Eye (tissue), 1 donor: Measurements from ENCODE around the gene EIF2S1.
"Not testable (repeated sequence)": the region's sequence is repeated elsewhere in the genome, so short reads cannot be mapped to it uniquely, and the experiment has no call there.

Source experiments
- DNase-seq: peaks from one replicate; pipeline ENCODE4 v3.0.0-alpha.2; 2015

EIF2S1 gene

DNA sequence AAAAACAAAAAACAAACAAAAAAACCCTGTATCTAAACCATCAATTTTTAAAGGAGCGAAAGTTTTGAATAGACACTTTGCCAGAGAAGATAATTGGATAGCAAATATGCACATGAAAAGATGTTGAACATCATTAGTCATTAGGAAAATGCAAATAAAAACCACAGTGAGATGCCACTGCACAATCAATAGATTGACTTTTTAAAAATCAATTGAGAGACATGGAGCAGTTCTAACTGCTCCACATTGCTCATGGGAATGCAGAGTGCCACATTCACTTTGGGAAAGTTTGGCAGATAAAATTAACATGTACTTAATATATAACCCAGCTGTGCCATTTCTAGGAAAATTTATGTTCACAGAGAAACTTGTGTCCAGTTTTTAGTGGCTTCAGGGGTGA is 12.7 kb downstream of the EIF2S1 start:
- DNase-seq: no peak

DNA sequence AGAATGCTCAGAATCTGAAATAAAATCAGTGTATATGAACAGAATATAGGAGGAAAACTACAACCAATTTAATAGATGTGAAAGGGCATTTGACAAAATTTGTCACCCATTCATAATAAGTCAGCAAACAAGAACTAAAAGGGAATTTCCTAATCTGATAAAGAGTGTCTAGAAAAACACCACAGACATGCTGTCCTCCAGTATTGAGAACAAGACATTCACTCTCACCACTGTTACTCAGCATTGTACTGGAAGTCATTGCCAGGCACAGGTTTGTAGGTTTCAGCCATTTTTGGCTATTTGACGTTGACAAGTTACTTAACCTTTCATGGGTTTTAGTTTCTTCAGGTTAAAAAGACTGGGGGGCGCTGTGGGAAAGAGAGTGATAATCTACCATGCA is 13.2 kb downstream of the EIF2S1 start:
- no peak for DNase-seq

DNA sequence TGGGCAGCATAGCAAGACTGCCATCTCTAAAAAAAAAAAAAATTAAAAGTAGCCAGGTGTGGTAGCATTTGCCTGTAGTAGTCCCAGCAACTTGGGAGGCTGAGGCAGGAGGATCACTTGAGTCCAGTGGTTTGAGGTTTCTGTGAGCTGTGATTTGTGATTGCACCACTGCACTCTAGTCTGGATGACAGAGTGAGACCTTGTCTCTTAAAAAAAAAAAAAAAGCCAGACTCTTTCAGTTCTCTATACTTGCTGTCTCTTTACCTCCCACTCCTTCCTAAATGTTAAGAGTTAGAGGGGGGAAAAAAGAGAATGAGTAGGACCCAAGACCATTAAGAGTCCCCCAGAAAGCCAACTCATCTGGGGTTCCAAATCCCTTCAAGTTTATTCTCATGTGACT is 17.8 kb downstream of the EIF2S1 start:
- no peak for DNase-seq

DNA sequence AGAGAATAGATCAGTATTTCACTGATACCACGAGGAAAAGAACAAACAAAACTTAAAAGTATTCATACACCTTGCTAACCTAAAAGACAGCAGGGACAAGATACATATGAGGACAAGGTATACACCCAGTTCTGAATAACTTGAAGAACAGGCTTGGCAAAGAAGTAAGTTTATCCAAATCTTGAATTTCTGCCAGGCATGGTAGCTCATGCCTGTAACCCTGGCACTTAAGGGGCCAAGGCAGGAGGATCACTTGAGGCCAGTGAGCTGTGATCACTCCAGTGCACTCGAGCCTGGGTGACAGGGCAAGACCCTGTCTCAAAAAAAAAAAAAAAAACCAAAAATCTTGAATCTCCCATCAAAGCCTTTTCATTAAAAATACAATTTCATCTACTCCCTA is 25.0 kb downstream of the EIF2S1 start:
- DNase-seq: no peak

DNA sequence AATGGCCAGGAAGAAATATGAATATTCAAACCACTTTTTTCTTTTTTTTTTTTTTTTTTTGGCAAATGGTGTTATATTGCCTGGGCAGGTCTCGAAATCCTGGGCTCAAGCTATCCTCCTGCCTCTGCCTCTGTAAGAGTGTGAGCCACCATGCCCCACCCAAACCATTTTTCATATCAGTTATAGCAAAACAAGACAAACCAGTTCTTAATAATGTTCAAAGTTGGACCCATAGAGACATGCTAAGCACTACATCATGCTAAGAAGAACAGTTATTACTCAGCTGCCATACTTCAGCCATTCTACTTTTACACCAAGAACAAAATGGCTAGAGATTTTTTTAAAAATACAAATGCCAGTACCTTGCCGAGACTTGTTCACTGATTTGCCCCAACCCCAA is 25.5 kb downstream of the EIF2S1 start:
- DNase-seq: no peak

DNA sequence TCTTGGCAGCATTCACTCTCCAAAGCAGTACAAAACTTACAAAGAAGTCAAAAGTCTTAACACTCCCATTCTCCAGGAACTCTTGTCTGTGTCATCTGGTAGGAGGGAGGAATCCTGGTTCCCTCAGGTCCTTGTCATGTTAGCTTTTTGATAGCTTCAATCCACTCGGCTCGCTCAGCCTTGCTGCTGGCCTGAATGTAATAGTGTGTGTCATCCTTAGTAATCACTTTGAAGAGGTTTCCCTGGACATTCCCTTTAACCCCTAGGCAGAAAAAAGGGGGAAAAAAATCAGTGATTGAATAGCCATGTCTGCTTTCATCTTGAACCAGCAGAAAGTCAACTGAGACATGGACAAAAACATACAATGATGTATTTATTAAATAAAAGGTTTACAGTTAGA is 27.1 kb downstream of the EIF2S1 start:
- no peak for DNase-seq

DNA sequence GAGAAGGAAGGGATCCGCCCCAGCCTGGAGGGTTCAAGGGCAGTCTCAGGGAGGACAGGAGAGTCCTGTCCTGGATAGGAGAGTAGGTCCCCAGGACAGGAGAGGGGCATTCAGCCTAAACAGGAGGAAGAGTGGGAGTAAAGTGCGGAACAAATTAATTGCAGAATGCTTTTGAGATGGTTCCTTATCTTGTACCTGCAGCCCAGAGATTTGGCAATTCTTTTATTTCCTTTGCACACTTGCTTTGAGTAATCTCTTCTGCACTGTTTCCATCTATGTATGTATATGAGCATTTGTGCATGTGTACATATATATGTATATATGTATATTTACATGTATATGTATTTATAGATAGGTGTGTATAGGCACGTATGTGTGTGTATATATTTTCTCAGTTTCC is 29.1 kb downstream of the EIF2S1 start:
- no peak for DNase-seq

GRCh38 chr14:67389811-67390534 is 29.8 kb downstream of the EIF2S1 start:
- no peak for DNase-seq

DNA sequence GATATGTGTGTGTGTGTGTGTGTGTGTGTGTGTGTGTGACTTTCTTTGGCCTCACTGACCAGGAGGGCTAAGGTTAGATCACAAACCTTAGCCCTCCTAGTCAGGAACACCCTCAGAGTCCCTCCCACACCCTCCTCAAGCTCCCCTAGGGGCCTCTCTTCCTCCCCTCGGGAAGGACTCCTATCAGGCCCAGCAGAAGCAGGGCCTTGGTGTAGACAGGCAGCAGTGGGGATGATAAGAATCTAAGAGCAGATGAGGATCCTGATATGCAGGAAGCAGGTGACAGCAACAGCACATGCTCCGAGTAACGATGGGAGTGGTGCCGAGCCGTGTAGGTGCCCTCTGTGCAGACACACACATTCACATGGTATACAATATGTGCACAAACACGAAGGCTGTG is 31.1 kb downstream of the EIF2S1 start:
- DNase-seq: no peak

DNA sequence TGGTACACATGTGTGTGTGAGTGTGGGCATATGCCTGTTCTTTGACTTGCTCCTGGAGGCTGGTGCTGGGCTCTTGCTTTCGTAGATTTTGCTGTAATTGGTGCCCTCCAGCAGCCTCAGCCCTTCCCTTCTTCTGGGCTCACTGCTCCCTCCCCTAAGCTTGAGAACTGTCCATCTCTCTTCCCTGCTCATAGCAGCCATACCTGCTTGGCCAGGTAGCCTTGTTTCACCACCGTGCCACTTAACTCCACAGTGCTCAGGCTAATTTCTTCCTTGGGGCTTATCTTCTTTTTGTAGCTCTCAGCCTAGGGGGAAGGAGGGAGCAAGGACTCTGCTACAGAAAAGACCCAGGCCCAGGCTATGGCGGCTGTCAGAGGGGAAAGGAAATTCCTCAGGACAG is 32.0 kb downstream of the EIF2S1 start:
- DNase-seq: no peak

DNA sequence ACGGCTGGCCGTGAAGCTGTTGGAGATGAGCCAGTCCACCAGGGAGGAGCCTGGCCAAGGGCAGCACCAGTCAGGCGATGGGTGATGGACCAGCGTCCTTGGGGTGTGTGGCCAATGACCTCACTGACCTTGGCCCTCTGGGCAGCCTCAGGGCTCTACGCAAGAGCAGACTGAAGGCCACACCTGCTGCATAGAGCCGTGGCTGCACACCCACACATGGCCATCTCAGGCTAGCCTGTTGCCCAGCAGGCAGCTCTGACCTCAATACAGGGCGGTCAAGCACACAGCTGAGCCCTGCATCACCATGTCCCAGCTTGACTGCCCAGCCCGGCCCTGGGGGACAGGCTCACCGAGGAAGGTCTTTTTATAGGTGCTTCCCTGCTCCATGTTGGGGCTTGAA is 32.7 kb downstream of the EIF2S1 start:
- DNase-seq: no peak

DNA sequence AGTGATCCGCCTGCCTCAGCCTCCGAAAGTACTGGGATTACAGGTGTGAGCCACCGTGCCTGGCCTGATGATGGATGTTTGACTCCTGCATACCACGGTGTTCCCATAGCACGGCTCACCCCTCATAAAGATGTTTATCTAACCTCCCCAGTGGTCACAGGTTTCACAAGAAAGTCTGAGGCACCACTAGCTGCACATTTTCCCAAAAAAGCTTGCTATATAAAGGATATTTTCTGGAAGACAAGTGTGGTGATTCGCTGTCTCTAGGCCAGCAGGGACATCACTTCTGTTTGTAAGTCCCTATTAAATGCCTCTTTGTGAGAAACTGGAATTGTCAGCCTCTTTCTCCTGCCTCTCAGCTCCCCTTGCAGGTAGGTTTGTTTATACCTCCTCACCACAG is 33.6 kb downstream of the EIF2S1 start:
- DNase-seq: no peak

GRCh38 chr14:67395086-67395875 is 35.2 kb downstream of the EIF2S1 start:
- DNase-seq: no peak

DNA sequence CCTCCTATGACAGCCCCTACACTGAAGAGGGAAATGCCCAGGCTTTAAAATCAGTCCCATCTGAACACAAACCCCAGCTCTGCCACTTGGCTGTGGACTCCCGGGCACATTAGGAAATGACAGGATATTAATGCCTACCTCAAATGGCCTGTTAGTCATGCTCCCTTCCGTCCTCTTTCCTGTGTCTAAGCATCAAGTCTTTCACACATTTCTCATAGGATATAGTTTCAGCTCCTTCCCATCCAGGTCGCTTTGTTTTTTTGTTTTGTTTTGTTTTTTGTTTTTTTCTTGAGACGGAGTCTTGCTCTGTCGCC is 35.7 kb downstream of the EIF2S1 start:
- no peak for DNase-seq

DNA sequence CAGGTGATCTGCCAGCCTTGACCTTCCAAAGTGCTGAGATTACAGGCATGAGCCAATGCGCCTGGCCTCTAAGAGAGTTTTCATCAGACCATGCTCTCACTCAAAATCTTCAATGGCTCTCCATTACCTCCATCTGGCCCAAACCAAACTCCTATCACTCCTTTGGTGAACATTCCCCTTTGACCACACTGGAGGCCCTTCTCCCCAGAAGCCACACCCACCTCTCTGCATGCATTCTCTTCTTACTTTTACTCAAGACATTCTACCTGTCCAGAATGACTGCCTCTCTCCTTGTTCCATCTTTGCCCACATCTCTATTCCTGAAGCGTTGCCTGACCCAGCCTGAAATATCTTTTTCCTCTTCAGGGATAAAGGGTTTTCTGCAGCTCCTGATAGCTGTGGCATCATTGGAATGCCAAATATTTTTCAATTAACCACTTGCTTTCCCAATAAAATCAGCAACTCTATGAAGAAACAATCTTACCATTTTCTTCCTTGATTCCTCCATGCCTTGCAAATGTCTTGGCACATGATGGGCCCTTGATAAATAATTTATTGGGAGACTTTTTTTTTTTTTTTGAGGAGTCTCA is 36.3 kb downstream of the EIF2S1 start:
- DNase-seq: no peak

DNA sequence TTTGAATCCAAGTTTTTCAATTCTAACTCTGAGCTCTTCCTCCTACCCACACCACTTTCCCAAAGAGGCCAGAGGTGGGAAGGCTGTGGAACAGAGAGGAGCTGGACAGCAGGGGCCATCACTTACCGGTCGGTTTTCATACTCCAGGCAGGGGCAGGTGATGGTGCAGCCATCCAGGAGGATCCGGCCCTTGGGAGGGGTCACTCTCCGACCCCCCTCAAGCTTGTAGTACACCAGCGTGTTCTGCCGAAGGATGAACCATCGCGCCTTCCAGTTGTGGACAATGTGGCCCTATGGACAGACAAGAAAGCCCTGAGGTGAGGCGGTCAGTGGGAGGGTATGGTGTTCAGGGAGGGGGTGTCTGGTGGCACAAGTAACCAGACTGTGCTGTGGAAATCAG is 37.4 kb downstream of the EIF2S1 start:
- no peak for DNase-seq

DNA sequence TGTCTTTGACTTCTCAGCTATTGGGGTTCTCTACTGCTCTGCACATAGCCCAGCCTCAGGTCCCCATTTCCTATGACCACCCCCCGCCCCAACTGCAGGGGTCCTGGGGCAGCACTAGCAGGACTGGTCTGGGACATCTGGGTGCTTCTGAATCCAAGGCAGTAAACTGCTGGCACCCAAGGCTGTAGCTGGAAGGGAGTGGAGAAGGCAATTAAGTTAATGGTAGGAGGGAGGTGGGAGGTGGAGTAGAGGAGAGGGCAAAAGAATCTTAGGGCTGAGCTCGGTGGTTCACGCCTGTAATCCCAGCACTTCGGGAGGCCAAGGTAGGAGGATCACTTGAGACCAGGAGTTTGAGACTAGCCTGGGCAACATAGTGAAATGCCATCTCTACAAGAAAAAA is 40.3 kb downstream of the EIF2S1 start:
- DNase-seq: no peak

GRCh38 chr14:67405771-67406170 is 45.6 kb downstream of the EIF2S1 start:
- no peak for DNase-seq

- DNase-seq: not testable (repeated sequence)
Measured at GRCh38 chr14:67408122-67408801, 48.1 kb downstream of the EIF2S1 start.

DNA sequence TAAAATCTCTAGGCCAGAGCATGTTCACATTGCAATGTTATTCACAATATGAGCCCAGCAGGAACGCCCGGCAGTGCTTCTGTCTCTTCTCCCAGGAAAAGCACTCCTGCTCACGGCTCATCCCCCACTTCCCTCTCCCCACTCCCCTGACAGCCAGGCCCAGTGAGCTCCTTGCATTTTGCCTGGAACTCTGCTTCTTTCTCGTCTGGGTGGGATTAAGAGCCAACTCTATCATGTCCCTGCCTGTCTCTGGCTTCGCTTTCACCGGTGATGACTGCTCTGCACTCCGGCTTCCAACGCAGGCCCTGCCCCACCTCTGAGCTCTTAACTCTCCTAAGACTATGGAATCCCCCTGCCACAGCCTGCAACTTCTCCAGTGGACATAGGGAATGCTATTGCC is 49.3 kb downstream of the EIF2S1 start:
- peak; percentile 11 for DNase-seq

- no peak for DNase-seq
Measured at GRCh38 chr14:67410313-67410712, 50.2 kb downstream of the EIF2S1 start.

DNA sequence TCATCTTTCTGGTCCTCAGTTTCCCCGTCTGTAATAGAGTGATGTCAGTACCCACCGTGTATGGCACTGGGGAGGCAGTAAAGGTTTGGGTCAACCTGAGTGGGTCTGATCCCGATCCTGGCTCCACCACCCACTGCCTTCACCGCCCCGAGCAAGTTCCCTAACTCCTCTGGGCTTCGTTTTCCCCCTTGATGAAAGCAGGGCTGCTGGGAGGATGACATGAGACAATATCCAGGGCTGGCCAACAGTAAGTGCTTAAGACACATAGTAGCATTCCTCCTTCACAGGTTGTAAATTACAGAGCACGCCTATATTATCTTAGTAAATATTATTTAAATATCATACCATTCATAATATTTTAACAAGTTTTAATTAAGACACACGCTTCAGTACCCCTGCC is 51.2 kb downstream of the EIF2S1 start:
- DNase-seq: peak; percentile 4

DNA sequence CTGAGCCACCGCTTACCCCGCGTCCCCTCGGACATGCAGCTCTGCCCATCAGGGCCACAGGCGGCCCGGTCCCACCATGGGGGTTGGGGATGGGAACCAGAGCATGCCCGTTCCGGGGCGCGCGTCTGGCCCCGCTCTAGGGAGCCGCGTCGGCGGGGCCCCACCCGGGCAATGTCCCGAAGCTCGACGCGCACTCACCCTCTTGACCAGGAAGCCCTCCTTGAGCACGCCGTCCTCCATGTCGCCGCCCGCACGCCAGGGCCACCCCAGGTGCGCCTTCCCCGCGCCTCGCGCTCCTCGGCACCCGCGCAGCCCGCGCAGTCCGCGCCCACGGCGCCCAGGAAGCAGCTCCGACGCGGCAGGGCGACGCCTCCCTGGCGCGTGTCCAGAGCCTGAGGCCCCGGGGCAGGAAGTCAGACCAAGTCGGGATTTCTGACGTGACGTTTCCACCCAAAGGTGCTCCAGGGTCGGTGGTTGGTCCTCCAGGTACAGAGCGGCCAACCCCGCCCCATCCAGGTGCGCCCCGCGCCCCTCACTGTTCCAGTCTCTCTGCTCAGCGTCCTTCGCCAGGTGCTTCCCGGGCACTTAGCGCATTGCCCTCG is 51.8 kb downstream of the EIF2S1 start, which contains the start of gene PLEK2:
Gene PLEK2 (minus strand): TSS at position 346 of the 602 bp plus-strand sequence. CDS start 106 bp downstream, at position 240.
- peak; percentile 34 for DNase-seq
